ENCODE results near the gene LIAS.

LIAS gene

GRCh38 chr4:39452860-39453587 is 5.8 kb upstream of the LIAS start:
- no peak overlapping the region for H3K4me3 ChIP-seq (ENCODE audit: low read depth, low read length)

GRCh38 chr4:39453738-39454137 is 5.1 kb upstream of the LIAS start:
- H3K4me3 ChIP-seq (ENCODE audit: low read depth, low read length): no peak overlapping the region

GRCh38 chr4:39455486-39455885 is 3.4 kb upstream of the LIAS start:
- H3K4me3 ChIP-seq (ENCODE audit: low read depth, low read length): no peak overlapping the region

GRCh38 chr4:39456946-39457763 is 1.7 kb upstream of the LIAS start:
- H3K4me3 ChIP-seq (ENCODE audit: low read depth, low read length): peak overlapping the region; percentile 99

- peak overlapping the region; percentile 99 for H3K4me3 ChIP-seq (ENCODE audit: low read depth, low read length)
Measured at GRCh38 chr4:39458161-39458504, 723 bp upstream of the LIAS start.

GRCh38 chr4:39464886-39465501 is 6.1 kb downstream of the LIAS start:
- no peak overlapping the region for H3K4me3 ChIP-seq (ENCODE audit: low read depth, low read length)

- no peak overlapping the region for H3K4me3 ChIP-seq (ENCODE audit: low read depth, low read length)
Measured at GRCh38 chr4:39466747-39467146, 7.9 kb downstream of the LIAS start.

GRCh38 chr4:39467464-39467863 is 8.6 kb downstream of the LIAS start:
- H3K4me3 ChIP-seq (ENCODE audit: low read depth, low read length): no peak overlapping the region

GRCh38 chr4:39469429-39470077 is 10.7 kb downstream of the LIAS start:
- H3K4me3 ChIP-seq (ENCODE audit: low read depth, low read length): no peak overlapping the region

GRCh38 chr4:39470402-39470801 is 11.5 kb downstream of the LIAS start:
- no peak overlapping the region for H3K4me3 ChIP-seq (ENCODE audit: low read depth, low read length)

GRCh38 chr4:39472396-39472795 is 13.5 kb downstream of the LIAS start:
- H3K4me3 ChIP-seq (ENCODE audit: low read depth, low read length): no peak overlapping the region

- no peak overlapping the region for H3K4me3 ChIP-seq (ENCODE audit: low read depth, low read length)
Measured at GRCh38 chr4:39476187-39476895, 17.5 kb downstream of the LIAS start.

GRCh38 chr4:39480251-39480650 is 21.4 kb downstream of the LIAS start:
- no peak overlapping the region for H3K4me3 ChIP-seq (ENCODE audit: low read depth, low read length)

GRCh38 chr4:39480902-39481695 is 22.2 kb downstream of the LIAS start:
- H3K4me3 ChIP-seq (ENCODE audit: low read depth, low read length): no peak overlapping the region

GRCh38 chr4:39484582-39485272 is 25.9 kb downstream of the LIAS start:
- H3K4me3 ChIP-seq (ENCODE audit: low read depth, low read length): no peak overlapping the region

- no peak overlapping the region for H3K4me3 ChIP-seq (ENCODE audit: low read depth, low read length)
Measured at GRCh38 chr4:39486221-39486804, 27.5 kb downstream of the LIAS start.

- no peak overlapping the region for H3K4me3 ChIP-seq (ENCODE audit: low read depth, low read length)
Measured at GRCh38 chr4:39490322-39490721, 31.5 kb downstream of the LIAS start.

GRCh38 chr4:39494354-39494753 is 35.5 kb downstream of the LIAS start:
- H3K4me3 ChIP-seq (ENCODE audit: low read depth, low read length): no peak overlapping the region

All from iPS-11a (cell line).